Activated naive CD4-positive, alpha-beta T cell treated with anti-CD3 and anti-CD28 coated beads, Interleukin-2, amount 10 ng/mL, durations not matched to agents 7 days and 5 days (primary cell): ENCODE measurements around the gene NECAB2.
"Not testable (repeated sequence)": the region's sequence is repeated elsewhere in the genome, so short reads cannot be mapped to it uniquely, and the experiment has no call there.

Experiments used
- CTCF ChIA-PET: fragments of 350-600 bp; sonication (Branson Sonifier 250); formaldehyde crosslinking; loops from one replicate; lab custom pipeline; 2021; ENCODE audit warnings: antibody characterized with exemption; lab: Charles Lee
- DNase-seq: peaks from one replicate; pipeline ENCODE4 v3.0.0-alpha.2; 2020
- H3K27ac Mint-ChIP-seq: one replicate; pipeline ENCODE4 v1.8.0; 2021; ENCODE audit warnings: mild to moderate bottlenecking, moderate library complexity, mixed read lengths
- H3K27me3 Mint-ChIP-seq: one replicate; pipeline ENCODE4 v1.8.0; 2021; ENCODE audit warnings: mild to moderate bottlenecking, mixed read lengths
- H3K36me3 Mint-ChIP-seq: one replicate; pipeline ENCODE4 v1.8.0; 2021; ENCODE audit warnings: mixed read lengths
- H3K4me1 Mint-ChIP-seq: one replicate; pipeline ENCODE4 v1.8.0; 2021; ENCODE audit warnings: mixed read lengths
- H3K4me3 Mint-ChIP-seq: one replicate; pipeline ENCODE4 v1.8.0; 2021; ENCODE audit warnings: mild to moderate bottlenecking, moderate library complexity, mixed read lengths
- H3K9me3 Mint-ChIP-seq: one replicate; pipeline ENCODE4 v1.8.0; 2021; ENCODE audit warnings: mixed read lengths

The NECAB2 gene

GRCh38 chr16:83941546-83941945, 26.5 kb upstream of the NECAB2 start:
- H3K36me3 Mint-ChIP-seq, H3K4me1 Mint-ChIP-seq, H3K4me3 Mint-ChIP-seq, H3K9me3 Mint-ChIP-seq, DNase-seq, H3K27ac Mint-ChIP-seq, H3K27me3 Mint-ChIP-seq, CTCF ChIA-PET: not testable (repeated sequence)

GRCh38 chr16:83942074-83942473, 26.0 kb upstream of the NECAB2 start:
- CTCF ChIA-PET, result no interaction called here
- H3K9me3 Mint-ChIP-seq, result no peaks in the 10 kb centered on the region
- H3K4me1 Mint-ChIP-seq, result peaks cover 9% of the 10 kb centered on the region
- no peak for DNase-seq
- no peaks in the 10 kb centered on the region for H3K36me3 Mint-ChIP-seq
- no peak overlapping the region for H3K27ac Mint-ChIP-seq
- H3K27me3 Mint-ChIP-seq, result peaks cover 4% of the 10 kb centered on the region
- no peak overlapping the region for H3K4me3 Mint-ChIP-seq

- DNase-seq, result no peak
- peaks cover 9% of the 10 kb centered on the region for H3K4me1 Mint-ChIP-seq
- H3K36me3 Mint-ChIP-seq, result no peaks in the 10 kb centered on the region
- no peak overlapping the region for H3K4me3 Mint-ChIP-seq
- peaks cover 4% of the 10 kb centered on the region for H3K27me3 Mint-ChIP-seq
- no peaks in the 10 kb centered on the region for H3K9me3 Mint-ChIP-seq
- CTCF ChIA-PET, result interaction anchor here (1.7 kb wide), 1 partner anchor 14 kb away, joined by 4 read pairs; no protein-coding TSS in a partner anchor
- H3K27ac Mint-ChIP-seq, result no peak overlapping the region
These were observed 25.1 kb upstream of the NECAB2 start for GRCh38 chr16:83942815-83943515.

GRCh38 chr16:83943516-83944050, 24.5 kb upstream of the NECAB2 start:
- Mint-ChIP-seq H3K9me3 (no peaks in the 10 kb centered on the region), H3K27me3 (peaks cover 4% of the 10 kb centered on the region), H3K4me3 (no peak overlapping the region), H3K4me1 (peaks cover 9% of the 10 kb centered on the region), H3K36me3 (no peaks in the 10 kb centered on the region), H3K27ac (no peak overlapping the region)
- no peak for DNase-seq
- CTCF ChIA-PET, result interaction anchor here (1.4 to 1.7 kb wide), 2 partner anchors 13 to 16 kb away, joined by 4 to 5 read pairs; no protein-coding TSS in a partner anchor

GRCh38 chr16:83945587-83945986, 22.5 kb upstream of the NECAB2 start:
- Mint-ChIP-seq H3K4me3 (no peak overlapping the region), H3K27ac (no peak overlapping the region), H3K4me1 (no peaks in the 10 kb centered on the region), H3K27me3 (peaks cover 4% of the 10 kb centered on the region), H3K36me3 (no peaks in the 10 kb centered on the region), H3K9me3 (peaks cover 4% of the 10 kb centered on the region)
- CTCF ChIA-PET, result no interaction called here
- no peak for DNase-seq

GRCh38 chr16:83946154-83946780, 21.8 kb upstream of the NECAB2 start:
- Mint-ChIP-seq H3K4me3 (no peak overlapping the region), H3K9me3 (peaks cover 5% of the 10 kb centered on the region), H3K36me3 (no peaks in the 10 kb centered on the region), H3K27ac (no peak overlapping the region), H3K4me1 (no peaks in the 10 kb centered on the region), H3K27me3 (peaks cover 4% of the 10 kb centered on the region)
- DNase-seq, result no peak
- CTCF ChIA-PET, result no interaction called here

- Mint-ChIP-seq H3K4me3 (no peak overlapping the region), H3K27ac (no peak overlapping the region), H3K27me3 (peaks cover 4% of the 10 kb centered on the region), H3K9me3 (peaks cover 5% of the 10 kb centered on the region), H3K36me3 (no peaks in the 10 kb centered on the region), H3K4me1 (no peaks in the 10 kb centered on the region)
- CTCF ChIA-PET, result interaction anchor here (1.5 kb wide), 1 partner anchor 10 kb away, joined by 4 read pairs; no protein-coding TSS in a partner anchor
- DNase-seq, result no peak
These were observed 21.1 kb upstream of the NECAB2 start for GRCh38 chr16:83946781-83947566.

GRCh38 chr16:83947642-83948234, 20.3 kb upstream of the NECAB2 start:
- H3K27me3 Mint-ChIP-seq, result peaks cover 7% of the 10 kb centered on the region
- peaks cover 5% of the 10 kb centered on the region for H3K9me3 Mint-ChIP-seq
- no peak overlapping the region for H3K27ac Mint-ChIP-seq
- no peaks in the 10 kb centered on the region for H3K36me3 Mint-ChIP-seq
- DNase-seq, result no peak
- H3K4me1 Mint-ChIP-seq, result peaks cover 5% of the 10 kb centered on the region
- CTCF ChIA-PET, result interaction anchor here (1.5 kb wide), 1 partner anchor 9 kb away, joined by 4 read pairs; no protein-coding TSS in a partner anchor
- no peak overlapping the region for H3K4me3 Mint-ChIP-seq

GRCh38 chr16:83948914-83949723, 18.9 kb upstream of the NECAB2 start:
- Mint-ChIP-seq H3K36me3 (no peaks in the 10 kb centered on the region), H3K27ac (no peak overlapping the region), H3K4me3 (no peak overlapping the region), H3K27me3 (peaks cover 20% of the 10 kb centered on the region), H3K9me3 (peaks cover 5% of the 10 kb centered on the region), H3K4me1 (peaks cover 13% of the 10 kb centered on the region)
- CTCF ChIA-PET, result no interaction called here
- no peak for DNase-seq

- no peaks in the 10 kb centered on the region for H3K36me3 Mint-ChIP-seq
- DNase-seq, result no peak
- CTCF ChIA-PET, result no interaction called here
- peaks cover 26% of the 10 kb centered on the region for H3K27me3 Mint-ChIP-seq
- H3K9me3 Mint-ChIP-seq, result peaks cover 5% of the 10 kb centered on the region
- H3K4me1 Mint-ChIP-seq, result peaks cover 19% of the 10 kb centered on the region
- no peak overlapping the region for H3K27ac Mint-ChIP-seq
- H3K4me3 Mint-ChIP-seq, result no peak overlapping the region
These were observed 18.4 kb upstream of the NECAB2 start for GRCh38 chr16:83949724-83950001.

- CTCF ChIA-PET, H3K36me3 Mint-ChIP-seq, DNase-seq, H3K4me3 Mint-ChIP-seq, H3K27ac Mint-ChIP-seq, H3K9me3 Mint-ChIP-seq: not testable (repeated sequence)
- Mint-ChIP-seq H3K27me3 (peaks cover 33% of the 10 kb centered on the region), H3K4me1 (peaks cover 20% of the 10 kb centered on the region)
These were observed 17.1 kb upstream of the NECAB2 start for GRCh38 chr16:83950862-83951399.

- peaks cover 40% of the 10 kb centered on the region for H3K27me3 Mint-ChIP-seq
- H3K27ac Mint-ChIP-seq, result no peak overlapping the region
- no peaks in the 10 kb centered on the region for H3K36me3 Mint-ChIP-seq
- CTCF ChIA-PET, result no interaction called here
- peaks cover 20% of the 10 kb centered on the region for H3K4me1 Mint-ChIP-seq
- peaks cover 5% of the 10 kb centered on the region for H3K9me3 Mint-ChIP-seq
- H3K4me3 Mint-ChIP-seq, result no peak overlapping the region
- no peak for DNase-seq
These were observed 16.5 kb upstream of the NECAB2 start for GRCh38 chr16:83951544-83951943.

- Mint-ChIP-seq H3K27ac (no peak overlapping the region), H3K4me1 (peaks cover 20% of the 10 kb centered on the region), H3K27me3 (peaks cover 43% of the 10 kb centered on the region), H3K9me3 (peaks cover 5% of the 10 kb centered on the region), H3K36me3 (no peaks in the 10 kb centered on the region), H3K4me3 (no peak overlapping the region)
- DNase-seq, result no peak
- CTCF ChIA-PET, result interaction anchor here (1.2 to 5.8 kb wide), 2 partner anchors 10 to 112 kb away, joined by 3 to 54 read pairs; no protein-coding TSS in a partner anchor
These were observed 15.5 kb upstream of the NECAB2 start for GRCh38 chr16:83952587-83952939.
